Breast epithelium (tissue), 3 donors: ENCODE data around the gene PLEKHO2.

ENCODE experiments used
- CTCF ChIP-seq, 3 donors: fragments of 450-650 bp; IDR thresholded peaks; one replicate each; pipeline ENCODE4 v1.5.1; 2016 to 2017; ENCODE audit warnings: antibody characterized with exemption in 3 of 3, mild to moderate bottlenecking in 3 of 3, moderate library complexity in 3 of 3
- POLR2A ChIP-seq: fragments of 450-650 bp; IDR thresholded peaks from one replicate; pipeline ENCODE4 v1.6.1; 2016; ENCODE audit warnings: antibody characterized with exemption, mild to moderate bottlenecking, moderate library complexity
- POLR2AphosphoS5 ChIP-seq, 3 donors: sonication (generic); formaldehyde crosslinking; IDR thresholded peaks; one replicate each; pipeline ENCODE4 v1.6.1; 2017; ENCODE audit warnings: antibody characterized with exemption in 3 of 3

DNA sequence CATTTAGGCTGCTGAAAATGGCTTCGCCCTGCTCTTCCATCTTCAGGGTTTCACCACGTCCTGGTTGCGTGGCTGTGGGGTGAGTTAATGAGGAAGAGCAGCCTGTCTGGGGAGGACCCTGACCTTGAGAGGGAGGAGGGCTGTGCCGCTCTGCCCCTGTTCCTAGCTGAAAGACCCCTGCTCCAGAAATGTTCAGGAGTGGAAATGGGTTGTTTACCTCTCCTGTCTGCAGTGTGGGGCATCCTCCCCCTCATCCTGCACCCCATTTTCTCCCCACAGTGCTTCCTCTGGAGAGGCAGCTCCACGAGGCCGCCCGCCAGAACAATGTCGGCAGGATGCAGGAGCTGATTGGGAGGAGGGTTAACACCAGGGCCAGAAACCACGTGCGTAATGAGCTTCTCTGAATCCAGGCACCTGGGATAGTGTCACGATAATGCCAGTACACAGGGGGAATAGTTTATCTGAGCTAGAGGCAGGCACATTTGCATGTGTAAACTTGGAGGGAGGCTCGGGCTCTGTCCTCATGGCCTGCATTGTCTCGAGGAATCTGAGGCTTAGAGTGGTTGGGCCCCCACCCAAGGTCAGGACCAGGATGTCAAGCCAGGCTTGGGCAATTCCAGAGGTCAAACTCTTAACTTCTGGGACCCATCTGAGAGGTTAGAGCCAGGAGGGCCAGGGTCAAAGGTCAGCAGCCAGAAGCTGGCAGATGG, 74.0 kb downstream of the PLEKHO2 start:
- TF ChIP-seq CTCF (IDR thresholded peaks at IDR 0.05) (no peak), POLR2A (no peak), POLR2AphosphoS5 (IDR thresholded peaks at IDR 0.05) (no peak)
